WTC11 (cell line): ENCODE measurements around the gene SENP3. TPM values are rescaled to one million over a fixed set of nuclear protein-coding genes. Genes with fewer than 3 reads are reported as not detected.

Source experiments
- ATAC-seq: fragments of 200-7000 bp; cut with Tn5 transposase; 2 replicates; pipeline ENCODE4 v1.10.0; 2021; ENCODE audit warnings: mild to moderate bottlenecking, moderate library complexity
- CTCF ChIA-PET: fragments of 300-600 bp; sonication (Branson Sonifier 250); formaldehyde crosslinking; loops from one replicate; lab custom pipeline; 2021; ENCODE audit warnings: antibody characterized with exemption; lab: Charles Lee
- POLR2A ChIA-PET: fragments of 350-600 bp; sonication (Branson Sonifier 250); formaldehyde crosslinking; loops from one replicate; lab custom pipeline; 2021; ENCODE audit warnings: antibody characterized with exemption; lab: Charles Lee
- DNase-seq: peaks from one replicate; pipeline ENCODE4 v3.0.0; 2021; ENCODE audit warnings: low spot score
- H3K27ac Mint-ChIP-seq: 2 replicates; pipeline ENCODE4 v1.8.0; 2021; ENCODE audit warnings: mixed read lengths
- H3K27me3 Mint-ChIP-seq: 2 replicates; pipeline ENCODE4 v1.8.0; 2021; ENCODE audit warnings: low read depth, mild to moderate bottlenecking, moderate library complexity, mixed read lengths
- H3K36me3 Mint-ChIP-seq: 2 replicates; pipeline ENCODE4 v1.8.0; 2021; ENCODE audit warnings: mixed read lengths
- H3K4me1 Mint-ChIP-seq: 2 replicates; pipeline ENCODE4 v1.8.0; 2022; ENCODE audit warnings: mixed read lengths
- H3K4me3 Mint-ChIP-seq: 2 replicates; pipeline ENCODE4 v1.8.0; 2021; ENCODE audit warnings: mild to moderate bottlenecking, moderate library complexity, mixed read lengths
- H3K9me3 Mint-ChIP-seq: 2 replicates; pipeline ENCODE4 v1.8.0; 2021; ENCODE audit warnings: mixed read lengths
- AFF4 ChIP-seq: sonication (generic); formaldehyde crosslinking; IDR thresholded peaks from 2 replicates; pipeline ENCODE4 v1.8.1; 2023; ENCODE audit warnings: mild to moderate bottlenecking, missing genetic modification reagents, borderline replicate concordance
- ATF1 ChIP-seq: sonication (generic); formaldehyde crosslinking; IDR thresholded peaks from 2 replicates; pipeline ENCODE4 v1.8.1; 2023; ENCODE audit warnings: mild to moderate bottlenecking, moderate library complexity, missing genetic modification reagents
- ESRRA ChIP-seq: sonication (generic); formaldehyde crosslinking; IDR thresholded peaks from 2 replicates; pipeline ENCODE4 v1.8.1; 2022; ENCODE audit warnings: mild to moderate bottlenecking, missing genetic modification reagents, borderline replicate concordance
- GTF2I ChIP-seq: fragments of 250-450 bp; sonication (Bioruptor Pico); conservative IDR thresholded peaks from 2 replicates; pipeline ENCODE4 v1.4.0; 2021; ENCODE audit warnings: mild to moderate bottlenecking
- KAT7 ChIP-seq: sonication (generic); formaldehyde crosslinking; IDR thresholded peaks from 2 replicates; pipeline ENCODE4 v1.8.1; 2023; ENCODE audit warnings: missing genetic modification reagents, mild to moderate bottlenecking, borderline replicate concordance
- NFYB ChIP-seq: sonication (generic); formaldehyde crosslinking; conservative IDR thresholded peaks from 2 replicates; pipeline ENCODE4 v1.8.0; 2022; ENCODE audit warnings: low read depth, missing genetic modification reagents
- PRRX2 ChIP-seq: fragments of 250-450 bp; sonication (Bioruptor Pico); IDR thresholded peaks from 2 replicates; pipeline ENCODE4 v1.8.0; 2021; ENCODE audit warnings: mild to moderate bottlenecking
- RELA ChIP-seq: sonication (generic); formaldehyde crosslinking; IDR thresholded peaks from 2 replicates; pipeline ENCODE4 v1.8.1; 2022; ENCODE audit warnings: missing genetic modification reagents, mild to moderate bottlenecking, borderline replicate concordance
- ZNF263 ChIP-seq: sonication (generic); formaldehyde crosslinking; IDR thresholded peaks from 2 replicates; pipeline ENCODE4 v1.8.1; 2022; ENCODE audit warnings: low read depth, mild to moderate bottlenecking, moderate library complexity, missing genetic modification reagents
- ZNF416 ChIP-seq: fragments of 250-450 bp; sonication (Bioruptor Pico); IDR thresholded peaks from 2 replicates; pipeline ENCODE4 v1.9.0; 2021; ENCODE audit warnings: mild to moderate bottlenecking, inconsistent platforms
- ZNF423 ChIP-seq: fragments of 250-450 bp; sonication (Bioruptor Pico); IDR thresholded peaks from 2 replicates; pipeline ENCODE4 v2.1.2; 2022; ENCODE audit warnings: mild to moderate bottlenecking, moderate library complexity
- ZNF532 ChIP-seq: fragments of 250-450 bp; sonication (Bioruptor Pico); IDR thresholded peaks from 2 replicates; pipeline ENCODE4 v1.9.0; 2021; ENCODE audit warnings: mild to moderate bottlenecking, borderline replicate concordance
- ZSCAN18 ChIP-seq: fragments of 250-450 bp; sonication (Bioruptor Pico); IDR thresholded peaks from 2 replicates; pipeline ENCODE4 v2.1.2; 2022; ENCODE audit warnings: mild to moderate bottlenecking, moderate library complexity
- total RNA-seq: library from RNA; stranded (reverse); gene quantifications from 3 replicates; pipeline ENCODE4 v1.2.3, GENCODE V29; 2021
- TF ChIP-seq, protein P1 (sequence below): sonication (generic); formaldehyde crosslinking; IDR thresholded peaks from 2 replicates; pipeline ENCODE4 v1.8.0; 2022; ENCODE audit warnings: mild to moderate bottlenecking, missing genetic modification reagents
- TF ChIP-seq, protein P2 (sequence below): fragments of 250-450 bp; sonication (Bioruptor Pico); IDR thresholded peaks from 2 replicates; pipeline ENCODE4 v1.9.0; 2021; ENCODE audit warnings: moderate library complexity, mild to moderate bottlenecking, inconsistent platforms, borderline replicate concordance
- TF ChIP-seq, protein P3 (sequence below): fragments of 250-450 bp; sonication (Bioruptor Pico); IDR thresholded peaks from 2 replicates; pipeline ENCODE4 v1.9.0; 2021; ENCODE audit warnings: mild to moderate bottlenecking
- TF ChIP-seq, protein P4 (sequence below): sonication (generic); formaldehyde crosslinking; IDR thresholded peaks from 2 replicates; pipeline ENCODE4 v1.8.0; 2023; ENCODE audit warnings: mild to moderate bottlenecking, missing genetic modification reagents
- TF ChIP-seq, protein P5 (sequence below): sonication (generic); formaldehyde crosslinking; IDR thresholded peaks from 2 replicates; pipeline ENCODE4 v1.8.1; 2023; ENCODE audit warnings: mild to moderate bottlenecking, missing genetic modification reagents, moderate library complexity

SENP3 gene
- total RNA-seq, 1 experiment from 2014 or later: 85.4 TPM

DNA sequence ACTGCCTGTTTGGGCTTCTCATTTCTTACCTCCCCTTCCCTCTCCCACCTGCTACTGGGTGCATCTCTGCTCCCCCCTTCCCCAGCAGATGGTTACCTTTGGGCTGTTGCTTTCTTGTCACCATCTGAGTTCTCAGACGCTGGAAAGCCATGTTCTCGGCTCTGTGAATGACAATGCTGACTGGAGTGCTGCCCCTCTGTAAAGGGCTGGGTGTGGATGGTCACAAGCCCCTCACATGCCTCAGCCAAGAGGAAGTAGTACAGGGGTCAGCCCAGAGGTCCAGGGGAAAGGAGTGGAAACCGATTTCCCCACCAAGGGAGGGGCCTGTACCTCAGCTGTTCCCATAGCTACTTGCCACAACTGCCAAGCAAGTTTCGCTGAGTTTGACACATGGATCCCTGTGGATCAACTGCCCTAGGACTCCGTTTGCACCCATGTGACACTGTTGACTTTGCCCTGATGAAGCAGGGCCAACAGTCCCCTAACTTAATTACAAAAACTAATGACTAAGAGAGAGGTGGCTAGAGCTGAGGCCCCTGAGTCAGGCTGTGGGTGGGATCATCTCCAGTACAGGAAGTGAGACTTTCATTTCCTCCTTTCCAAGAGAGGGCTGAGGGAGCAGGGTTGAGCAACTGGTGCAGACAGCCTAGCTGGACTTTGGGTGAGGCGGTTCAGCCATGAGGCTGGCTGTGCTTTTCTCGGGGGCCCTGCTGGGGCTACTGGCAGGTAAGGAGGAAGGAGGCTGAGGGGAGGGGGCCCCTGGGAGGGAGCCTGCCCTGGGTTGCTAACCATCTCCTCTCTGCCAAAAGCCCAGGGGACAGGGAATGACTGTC lies 17.5 kb downstream of the SENP3 start, which contains the start of gene CD68:
Gene CD68 (plus strand): TSS at position 638 of the 833 bp plus-strand sequence. CDS start 40 bp downstream, at position 678.
- Mint-ChIP-seq H3K4me1 (peaks cover 64% of the 10 kb centered on the region), H3K4me3 (no peak within 1 kb of the TSS), H3K27me3 (no peaks in the 10 kb centered on the region), H3K9me3 (no peaks in the 10 kb centered on the region), H3K36me3 (peaks cover 49% of the 10 kb centered on the region), H3K27ac (peak within 1 kb of the TSS; percentile 96)
- ChIA-PET POLR2A (interaction anchor here (0.6 to 2.6 kb wide), 3 partner anchors 11 to 108 kb away, joined by 4 to 17 read pairs (median 12); partner anchors contain the start of genes SOX15, TP53 and WRAP53), CTCF (interaction anchor here (0.6 to 4.3 kb wide), 6 partner anchors 8 to 125 kb away, joined by 3 to 36 read pairs (median 7); partner anchors contain the start of genes SOX15, TP53 and WRAP53)
- DNase-seq (no peak), ATAC-seq (peak; percentile 50)
- TF ChIP-seq ZNF416: peak; percentile 87
- TF ChIP-seq GTF2I (CRISPR knock-in tag): no peak
- 0 out of 2 replicates have a peak, but pooled peaks have one; percentile 12 for TF ChIP-seq NFYB (CRISPR knock-in tag)
- TF ChIP-seq, protein P1, sequence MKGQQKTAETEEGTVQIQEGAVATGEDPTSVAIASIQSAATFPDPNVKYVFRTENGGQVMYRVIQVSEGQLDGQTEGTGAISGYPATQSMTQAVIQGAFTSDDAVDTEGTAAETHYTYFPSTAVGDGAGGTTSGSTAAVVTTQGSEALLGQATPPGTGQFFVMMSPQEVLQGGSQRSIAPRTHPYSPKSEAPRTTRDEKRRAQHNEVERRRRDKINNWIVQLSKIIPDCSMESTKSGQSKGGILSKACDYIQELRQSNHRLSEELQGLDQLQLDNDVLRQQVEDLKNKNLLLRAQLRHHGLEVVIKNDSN (CRISPR knock-in tag): no peak
- TF ChIP-seq, protein P2, sequence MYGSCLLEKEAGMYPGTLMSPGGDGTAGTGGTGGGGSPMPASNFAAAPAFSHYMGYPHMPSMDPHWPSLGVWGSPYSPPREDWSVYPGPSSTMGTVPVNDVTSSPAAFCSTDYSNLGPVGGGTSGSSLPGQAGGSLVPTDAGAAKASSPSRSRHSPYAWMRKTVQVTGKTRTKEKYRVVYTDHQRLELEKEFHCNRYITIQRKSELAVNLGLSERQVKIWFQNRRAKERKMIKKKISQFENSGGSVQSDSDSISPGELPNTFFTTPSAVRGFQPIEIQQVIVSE: 0 out of 2 replicates have a peak, but pooled peaks have one; percentile 55
- TF ChIP-seq ZNF263 (CRISPR knock-in tag): no peak
- TF ChIP-seq ESRRA (CRISPR knock-in tag): peak; percentile 82; the same call in 1 of the 2 replicates
- peak; percentile 31; the same call in 1 of the 2 replicates for TF ChIP-seq ATF1 (CRISPR knock-in tag)
- peak; percentile 91 for TF ChIP-seq ZNF532
- TF ChIP-seq, protein P3, sequence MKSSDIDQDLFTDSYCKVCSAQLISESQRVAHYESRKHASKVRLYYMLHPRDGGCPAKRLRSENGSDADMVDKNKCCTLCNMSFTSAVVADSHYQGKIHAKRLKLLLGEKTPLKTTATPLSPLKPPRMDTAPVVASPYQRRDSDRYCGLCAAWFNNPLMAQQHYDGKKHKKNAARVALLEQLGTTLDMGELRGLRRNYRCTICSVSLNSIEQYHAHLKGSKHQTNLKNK (CRISPR knock-in tag): peak; percentile 70
- TF ChIP-seq RELA (CRISPR knock-in tag): peak; percentile 87; the same call in 1 of the 2 replicates
- TF ChIP-seq, protein P4, sequence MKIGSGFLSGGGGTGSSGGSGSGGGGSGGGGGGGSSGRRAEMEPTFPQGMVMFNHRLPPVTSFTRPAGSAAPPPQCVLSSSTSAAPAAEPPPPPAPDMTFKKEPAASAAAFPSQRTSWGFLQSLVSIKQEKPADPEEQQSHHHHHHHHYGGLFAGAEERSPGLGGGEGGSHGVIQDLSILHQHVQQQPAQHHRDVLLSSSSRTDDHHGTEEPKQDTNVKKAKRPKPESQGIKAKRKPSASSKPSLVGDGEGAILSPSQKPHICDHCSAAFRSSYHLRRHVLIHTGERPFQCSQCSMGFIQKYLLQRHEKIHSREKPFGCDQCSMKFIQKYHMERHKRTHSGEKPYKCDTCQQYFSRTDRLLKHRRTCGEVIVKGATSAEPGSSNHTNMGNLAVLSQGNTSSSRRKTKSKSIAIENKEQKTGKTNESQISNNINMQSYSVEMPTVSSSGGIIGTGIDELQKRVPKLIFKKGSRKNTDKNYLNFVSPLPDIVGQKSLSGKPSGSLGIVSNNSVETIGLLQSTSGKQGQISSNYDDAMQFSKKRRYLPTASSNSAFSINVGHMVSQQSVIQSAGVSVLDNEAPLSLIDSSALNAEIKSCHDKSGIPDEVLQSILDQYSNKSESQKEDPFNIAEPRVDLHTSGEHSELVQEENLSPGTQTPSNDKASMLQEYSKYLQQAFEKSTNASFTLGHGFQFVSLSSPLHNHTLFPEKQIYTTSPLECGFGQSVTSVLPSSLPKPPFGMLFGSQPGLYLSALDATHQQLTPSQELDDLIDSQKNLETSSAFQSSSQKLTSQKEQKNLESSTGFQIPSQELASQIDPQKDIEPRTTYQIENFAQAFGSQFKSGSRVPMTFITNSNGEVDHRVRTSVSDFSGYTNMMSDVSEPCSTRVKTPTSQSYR (CRISPR knock-in tag): 0 out of 2 replicates have a peak, but pooled peaks have one; percentile 46
- TF ChIP-seq PRRX2: peak; percentile 96
- TF ChIP-seq, protein P5, sequence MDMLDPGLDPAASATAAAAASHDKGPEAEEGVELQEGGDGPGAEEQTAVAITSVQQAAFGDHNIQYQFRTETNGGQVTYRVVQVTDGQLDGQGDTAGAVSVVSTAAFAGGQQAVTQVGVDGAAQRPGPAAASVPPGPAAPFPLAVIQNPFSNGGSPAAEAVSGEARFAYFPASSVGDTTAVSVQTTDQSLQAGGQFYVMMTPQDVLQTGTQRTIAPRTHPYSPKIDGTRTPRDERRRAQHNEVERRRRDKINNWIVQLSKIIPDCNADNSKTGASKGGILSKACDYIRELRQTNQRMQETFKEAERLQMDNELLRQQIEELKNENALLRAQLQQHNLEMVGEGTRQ (CRISPR knock-in tag): peak; percentile 61
- TF ChIP-seq AFF4 (CRISPR knock-in tag): no peak
- TF ChIP-seq ZNF423 (CRISPR knock-in tag): no peak
- peak; percentile 96 for TF ChIP-seq KAT7 (CRISPR knock-in tag)
- no peak for TF ChIP-seq ZSCAN18 (CRISPR knock-in tag)
